ENCODE results near the gene NOM1. TPM values are rescaled to one million over a fixed set of nuclear protein-coding genes. Genes with fewer than 3 reads are reported as not detected.
"Not testable (repeated sequence)": the region's sequence is repeated elsewhere in the genome, so short reads cannot be mapped to it uniquely, and the experiment has no call there.

NOM1 gene
- total RNA-seq, 1 donor from 2014 or later = 19.7 TPM

DNA sequence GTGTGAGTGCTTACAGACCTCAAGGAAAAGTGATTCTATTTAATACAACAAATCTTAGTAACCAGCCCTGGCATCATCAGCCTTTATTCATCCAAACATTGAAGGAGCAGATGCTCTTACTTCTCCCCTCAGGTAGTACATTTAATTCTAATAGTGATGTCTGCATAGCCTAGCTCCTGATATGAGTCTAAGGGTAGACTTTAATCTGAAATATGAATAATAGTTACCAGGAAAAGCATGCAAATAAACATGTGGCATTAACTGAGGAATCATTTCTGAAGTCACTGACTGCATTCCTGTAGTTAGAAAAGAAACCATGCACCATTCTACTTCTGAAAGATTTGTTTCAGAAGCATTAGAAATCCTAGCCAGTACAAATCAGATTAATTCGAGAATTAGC lies 30.9 kb upstream of the NOM1 start:
- H3K4me3 ChIP-seq (ENCODE audit: insufficient read depth, low read depth, low read length) = no peak overlapping the region
- no peaks in the 10 kb centered on the region for H3K79me2 ChIP-seq (ENCODE audit: insufficient read depth, low read length)
- H3K27me3 ChIP-seq (ENCODE audit: insufficient read depth, low read length) = peaks cover 15% of the 10 kb centered on the region
- TF ChIP-seq EZH2 (IDR thresholded peaks at IDR 0.05; ENCODE audit: insufficient read depth, low read length) = no peak
- TF ChIP-seq, protein P1, sequence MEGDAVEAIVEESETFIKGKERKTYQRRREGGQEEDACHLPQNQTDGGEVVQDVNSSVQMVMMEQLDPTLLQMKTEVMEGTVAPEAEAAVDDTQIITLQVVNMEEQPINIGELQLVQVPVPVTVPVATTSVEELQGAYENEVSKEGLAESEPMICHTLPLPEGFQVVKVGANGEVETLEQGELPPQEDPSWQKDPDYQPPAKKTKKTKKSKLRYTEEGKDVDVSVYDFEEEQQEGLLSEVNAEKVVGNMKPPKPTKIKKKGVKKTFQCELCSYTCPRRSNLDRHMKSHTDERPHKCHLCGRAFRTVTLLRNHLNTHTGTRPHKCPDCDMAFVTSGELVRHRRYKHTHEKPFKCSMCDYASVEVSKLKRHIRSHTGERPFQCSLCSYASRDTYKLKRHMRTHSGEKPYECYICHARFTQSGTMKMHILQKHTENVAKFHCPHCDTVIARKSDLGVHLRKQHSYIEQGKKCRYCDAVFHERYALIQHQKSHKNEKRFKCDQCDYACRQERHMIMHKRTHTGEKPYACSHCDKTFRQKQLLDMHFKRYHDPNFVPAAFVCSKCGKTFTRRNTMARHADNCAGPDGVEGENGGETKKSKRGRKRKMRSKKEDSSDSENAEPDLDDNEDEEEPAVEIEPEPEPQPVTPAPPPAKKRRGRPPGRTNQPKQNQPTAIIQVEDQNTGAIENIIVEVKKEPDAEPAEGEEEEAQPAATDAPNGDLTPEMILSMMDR (IDR thresholded peaks at IDR 0.05; ENCODE audit: insufficient read depth, low read depth, low read length) = no peak
- no peak overlapping the region for H2AFZ ChIP-seq (ENCODE audit: low read depth, low read length)
- peaks cover 6% of the 10 kb centered on the region for H3K9me3 Mint-ChIP-seq (ENCODE audit: unreplicated experiment)
- no peaks in the 10 kb centered on the region for H3K9me3 ChIP-seq (ENCODE audit: insufficient read depth, low read depth, low read length)
- H4K20me1 ChIP-seq (ENCODE audit: insufficient read depth, low read length) = no peaks in the 10 kb centered on the region
- H3K27ac Mint-ChIP-seq (ENCODE audit: unreplicated experiment) = no peak overlapping the region
- no peaks in the 10 kb centered on the region for H3K4me1 ChIP-seq (ENCODE audit: insufficient read depth, low read length)
- H3K4me3 Mint-ChIP-seq (ENCODE audit: unreplicated experiment) = no peak overlapping the region
- H3K9ac ChIP-seq (ENCODE audit: low read length) = no peak overlapping the region
- no peak for DNase-seq (ENCODE audit: low read depth)
- H3K27ac ChIP-seq (ENCODE audit: low read depth, low read length) = no peak overlapping the region
- no peaks in the 10 kb centered on the region for H3K36me3 Mint-ChIP-seq (ENCODE audit: low read depth, unreplicated experiment)
- H3K4me2 ChIP-seq (ENCODE audit: low read length) = no peak overlapping the region
- no peaks in the 10 kb centered on the region for H3K36me3 ChIP-seq (ENCODE audit: insufficient read depth, low read length)
- H3K27me3 Mint-ChIP-seq (ENCODE audit: low read depth, unreplicated experiment) = peaks cover 2% of the 10 kb centered on the region
- H3K4me1 Mint-ChIP-seq (ENCODE audit: low read depth, unreplicated experiment) = no peaks in the 10 kb centered on the region
- FAIRE-seq = no peak

DNA sequence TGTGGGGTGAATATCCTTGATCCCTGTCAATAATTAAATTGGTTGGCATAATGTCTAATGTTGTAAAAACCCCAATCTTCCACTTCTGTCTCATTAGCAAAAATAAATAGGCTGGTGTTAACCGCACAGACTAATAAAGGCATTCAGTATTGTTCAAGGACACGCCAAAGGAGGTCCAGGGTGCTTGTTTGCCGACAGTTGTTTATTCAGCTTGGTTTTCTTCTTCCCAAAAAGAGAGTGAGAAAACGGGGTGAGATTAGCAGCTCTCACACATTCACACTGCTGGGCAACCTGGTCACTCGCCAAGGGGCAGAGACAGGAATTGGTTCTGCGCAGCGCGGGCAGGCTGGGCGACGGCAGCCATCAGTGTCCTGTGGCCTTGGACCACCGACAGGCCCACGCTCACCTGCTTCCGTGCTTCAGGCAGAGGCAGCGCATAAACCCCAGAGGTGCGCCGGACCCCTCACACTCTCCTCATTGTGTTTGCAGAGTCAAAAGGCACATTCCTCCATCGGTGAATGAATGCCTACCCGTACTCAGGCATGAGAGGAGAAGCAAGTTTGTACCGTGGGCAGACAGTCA lies 30.3 kb upstream of the NOM1 start:
- no peaks in the 10 kb centered on the region for H3K4me1 Mint-ChIP-seq (ENCODE audit: low read depth, unreplicated experiment)
- Histone ChIP-seq H4K20me1 (ENCODE audit: insufficient read depth, low read length) (no peaks in the 10 kb centered on the region), H3K4me3 (ENCODE audit: insufficient read depth, low read depth, low read length) (no peak overlapping the region), H3K36me3 (ENCODE audit: insufficient read depth, low read length) (no peaks in the 10 kb centered on the region), H3K9me3 (ENCODE audit: insufficient read depth, low read depth, low read length) (no peaks in the 10 kb centered on the region), H3K27me3 (ENCODE audit: insufficient read depth, low read length) (peaks cover 15% of the 10 kb centered on the region), H2AFZ (ENCODE audit: low read depth, low read length) (peak overlapping the region; percentile 15), H3K9ac (ENCODE audit: low read length) (no peak overlapping the region), H3K79me2 (ENCODE audit: insufficient read depth, low read length) (no peaks in the 10 kb centered on the region), H3K27ac (ENCODE audit: low read depth, low read length) (no peak overlapping the region), H3K4me2 (ENCODE audit: low read length) (no peak overlapping the region), H3K4me1 (ENCODE audit: insufficient read depth, low read length) (no peaks in the 10 kb centered on the region)
- H3K27ac Mint-ChIP-seq (ENCODE audit: unreplicated experiment) = no peak overlapping the region
- H3K36me3 Mint-ChIP-seq (ENCODE audit: low read depth, unreplicated experiment) = no peaks in the 10 kb centered on the region
- DNase-seq (ENCODE audit: low read depth) = no peak
- H3K27me3 Mint-ChIP-seq (ENCODE audit: low read depth, unreplicated experiment) = peaks cover 2% of the 10 kb centered on the region
- no peak overlapping the region for H3K4me3 Mint-ChIP-seq (ENCODE audit: unreplicated experiment)
- peaks cover 6% of the 10 kb centered on the region for H3K9me3 Mint-ChIP-seq (ENCODE audit: unreplicated experiment)
- no peak for TF ChIP-seq EZH2 (IDR thresholded peaks at IDR 0.05; ENCODE audit: insufficient read depth, low read length)
- TF ChIP-seq, protein P1 (IDR thresholded peaks at IDR 0.05; ENCODE audit: insufficient read depth, low read depth, low read length) = no peak
- FAIRE-seq = no peak

DNA sequence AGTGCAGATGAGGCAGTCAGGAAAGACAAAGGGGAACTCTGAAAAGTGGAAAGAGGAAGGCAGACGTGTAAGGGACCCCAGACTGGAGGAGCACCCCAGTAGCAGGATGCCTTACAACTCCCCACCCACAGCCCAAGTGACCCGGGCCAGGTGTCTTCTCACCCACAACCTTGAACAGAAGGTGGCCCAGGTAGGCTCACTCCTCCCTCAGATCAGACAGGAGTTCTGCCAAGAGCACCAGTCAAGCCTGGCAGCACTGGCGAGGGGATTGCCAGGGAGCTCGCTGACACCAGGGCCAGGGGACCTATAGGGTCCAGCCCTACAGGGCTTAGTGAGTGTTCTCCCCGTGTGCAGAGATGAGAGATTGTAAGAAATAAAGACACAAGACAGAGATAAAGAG lies 29.4 kb upstream of the NOM1 start:
- no peak overlapping the region for H3K4me3 ChIP-seq (ENCODE audit: insufficient read depth, low read depth, low read length)
- peaks cover 5% of the 10 kb centered on the region for H3K27me3 Mint-ChIP-seq (ENCODE audit: low read depth, unreplicated experiment)
- no peak overlapping the region for H3K4me2 ChIP-seq (ENCODE audit: low read length)
- H3K4me1 ChIP-seq (ENCODE audit: insufficient read depth, low read length) = no peaks in the 10 kb centered on the region
- H3K4me1 Mint-ChIP-seq (ENCODE audit: low read depth, unreplicated experiment) = no peaks in the 10 kb centered on the region
- peaks cover 6% of the 10 kb centered on the region for H3K9me3 Mint-ChIP-seq (ENCODE audit: unreplicated experiment)
- FAIRE-seq = no peak
- H3K27ac Mint-ChIP-seq (ENCODE audit: unreplicated experiment) = no peak overlapping the region
- H3K4me3 Mint-ChIP-seq (ENCODE audit: unreplicated experiment) = no peak overlapping the region
- H3K27ac ChIP-seq (ENCODE audit: low read depth, low read length) = no peak overlapping the region
- no peak overlapping the region for H3K9ac ChIP-seq (ENCODE audit: low read length)
- no peak overlapping the region for H2AFZ ChIP-seq (ENCODE audit: low read depth, low read length)
- H3K9me3 ChIP-seq (ENCODE audit: insufficient read depth, low read depth, low read length) = no peaks in the 10 kb centered on the region
- H3K36me3 Mint-ChIP-seq (ENCODE audit: low read depth, unreplicated experiment) = no peaks in the 10 kb centered on the region
- H3K27me3 ChIP-seq (ENCODE audit: insufficient read depth, low read length) = peaks cover 15% of the 10 kb centered on the region
- TF ChIP-seq, protein P1 (IDR thresholded peaks at IDR 0.05; ENCODE audit: insufficient read depth, low read depth, low read length) = no peak
- no peak for TF ChIP-seq EZH2 (IDR thresholded peaks at IDR 0.05; ENCODE audit: insufficient read depth, low read length)
- no peaks in the 10 kb centered on the region for H3K79me2 ChIP-seq (ENCODE audit: insufficient read depth, low read length)
- H4K20me1 ChIP-seq (ENCODE audit: insufficient read depth, low read length) = no peaks in the 10 kb centered on the region
- no peak for DNase-seq (ENCODE audit: low read depth)
- H3K36me3 ChIP-seq (ENCODE audit: insufficient read depth, low read length) = no peaks in the 10 kb centered on the region

DNA sequence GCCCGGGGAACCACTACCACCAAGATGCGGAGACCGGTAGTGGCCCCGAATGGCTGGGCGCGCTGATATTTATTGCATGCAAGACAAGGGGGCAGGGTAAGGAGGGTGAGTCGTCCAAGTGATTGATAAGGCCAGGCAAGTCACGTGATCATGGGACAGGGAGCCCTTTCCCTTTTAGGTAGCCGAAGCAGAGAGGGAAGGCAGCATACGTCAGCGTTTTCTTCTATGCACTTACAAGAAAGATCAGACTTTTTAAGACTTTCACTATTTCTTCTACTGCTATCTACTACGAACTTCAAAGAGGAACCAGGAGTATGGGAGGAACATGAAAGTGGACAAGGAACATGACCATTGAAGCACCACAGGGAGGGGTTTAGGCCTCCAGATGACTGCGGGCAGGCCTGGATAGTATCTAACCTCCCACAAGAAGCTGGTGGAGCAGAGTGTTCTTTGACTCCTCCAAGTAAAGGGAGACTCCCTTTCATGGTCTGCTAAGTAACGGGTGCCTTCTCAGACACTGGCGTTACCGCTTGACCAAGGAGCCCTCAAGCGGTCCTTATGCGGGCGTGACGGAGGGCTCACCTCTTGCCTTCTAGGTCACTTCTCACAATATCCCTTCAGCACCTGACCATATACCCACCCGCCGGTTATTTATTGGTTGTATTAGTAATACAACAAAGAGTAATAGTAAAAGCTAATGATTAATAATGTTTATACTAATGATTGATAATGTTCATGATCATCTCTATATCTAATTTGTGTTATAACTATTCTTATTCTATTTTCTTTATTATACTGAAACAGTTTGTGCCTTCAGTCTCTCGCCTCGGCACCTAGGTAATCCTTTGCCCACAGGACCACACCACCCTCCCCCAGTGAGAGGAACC lies 28.8 kb upstream of the NOM1 start:
- H2AFZ ChIP-seq (ENCODE audit: low read depth, low read length); H4K20me1 ChIP-seq (ENCODE audit: insufficient read depth, low read length); H3K36me3 ChIP-seq (ENCODE audit: insufficient read depth, low read length); H3K27me3 Mint-ChIP-seq (ENCODE audit: low read depth, unreplicated experiment); H3K27ac Mint-ChIP-seq (ENCODE audit: unreplicated experiment); H3K4me2 ChIP-seq (ENCODE audit: low read length); H3K4me1 Mint-ChIP-seq (ENCODE audit: low read depth, unreplicated experiment); H3K4me3 Mint-ChIP-seq (ENCODE audit: unreplicated experiment); H3K4me3 ChIP-seq (ENCODE audit: insufficient read depth, low read depth, low read length); FAIRE-seq; H3K9ac ChIP-seq (ENCODE audit: low read length); DNase-seq (ENCODE audit: low read depth); H3K36me3 Mint-ChIP-seq (ENCODE audit: low read depth, unreplicated experiment); H3K9me3 ChIP-seq (ENCODE audit: insufficient read depth, low read depth, low read length); H3K27ac ChIP-seq (ENCODE audit: low read depth, low read length); H3K4me1 ChIP-seq (ENCODE audit: insufficient read depth, low read length); H3K9me3 Mint-ChIP-seq (ENCODE audit: unreplicated experiment); H3K79me2 ChIP-seq (ENCODE audit: insufficient read depth, low read length): not testable (repeated sequence)
- H3K27me3 ChIP-seq (ENCODE audit: insufficient read depth, low read length) = peaks cover 15% of the 10 kb centered on the region

All from astrocyte (in vitro differentiated cells and primary cell).